Measurements from ENCODE around the gene ACTG2. TPM values are rescaled to one million over a fixed set of nuclear protein-coding genes. Genes with fewer than 3 reads are reported as not detected.
"Not testable (repeated sequence)": the region's sequence is repeated elsewhere in the genome, so short reads cannot be mapped to it uniquely, and the experiment has no call there.

Gene ACTG2
- total RNA-seq (637 TPM), polyA plus RNA-seq (7,901 TPM)

DNA sequence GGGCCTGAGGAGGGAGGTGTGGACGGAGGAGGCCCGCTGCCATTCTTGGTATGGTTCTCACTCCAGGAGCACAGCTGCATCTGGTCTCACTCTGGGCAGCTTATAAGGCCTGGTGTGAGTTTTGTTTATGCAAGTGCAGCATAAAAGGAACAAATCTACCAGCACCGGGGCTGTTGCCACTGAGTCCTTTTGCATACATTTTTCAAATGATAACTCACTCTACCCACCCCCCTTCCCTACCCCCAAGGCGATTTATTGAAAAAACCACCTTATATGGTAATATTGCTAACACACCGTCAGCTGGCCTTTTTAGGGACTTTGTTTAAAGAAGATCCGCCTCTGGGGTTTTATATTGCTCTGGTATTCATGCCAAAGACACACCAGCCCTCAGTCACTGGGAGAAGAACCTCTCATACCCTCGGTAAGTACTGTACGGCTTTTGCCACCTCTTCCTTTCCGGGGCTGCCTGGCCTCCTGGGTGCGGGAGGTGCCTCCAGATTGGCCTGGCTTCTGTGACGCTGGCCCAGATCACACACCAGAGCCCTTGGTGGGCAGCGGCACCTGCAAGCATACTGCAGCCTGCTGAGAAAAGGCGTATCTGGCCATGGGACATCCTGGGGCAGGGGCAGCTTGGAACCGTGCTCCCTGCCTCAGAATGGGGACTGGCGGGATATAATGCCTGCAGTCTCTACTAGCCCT, at the start of gene ACTG2:
ACTG2 (plus strand) TSS at position 378 of the 699 bp plus-strand sequence. CDS start 8,304 bp downstream, outside the sequence.
- H3K27ac ChIP-seq (ENCODE audit: low read depth), result peak within 1 kb of the TSS; percentile 76
- H3K4me1 ChIP-seq (ENCODE audit: insufficient read depth), result no peaks in the 10 kb centered on the region
- DNase-seq (ENCODE audit: extremely low spot score), result no peak

DNA sequence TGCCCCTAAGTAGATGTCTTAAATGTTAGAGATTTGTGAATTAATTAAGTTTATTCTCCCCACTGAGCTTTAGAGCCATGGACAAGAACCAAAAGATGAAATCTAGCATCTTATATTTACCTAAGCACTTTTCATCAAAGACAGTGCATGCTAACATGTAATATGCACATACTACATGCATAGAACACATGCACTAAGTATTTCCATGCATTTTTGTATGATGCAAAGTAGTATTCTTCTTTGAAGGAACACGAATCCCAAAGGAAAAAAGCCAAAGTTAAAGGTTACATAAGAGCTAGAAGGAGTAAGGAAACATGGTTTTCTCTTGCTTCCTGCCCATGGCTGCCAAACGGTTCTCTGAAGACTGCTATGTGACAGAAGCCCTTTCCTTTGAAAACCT, 48.7 kb upstream of the ACTG2 start:
- DNase-seq (ENCODE audit: extremely low spot score), result no peak
- Histone ChIP-seq H3K27ac (ENCODE audit: low read depth) (no peak overlapping the region), H3K36me3 (ENCODE audit: insufficient read depth) (peaks cover 3% of the 10 kb centered on the region), H3K4me3 (ENCODE audit: low read depth, low read length) (no peak overlapping the region), H3K4me1 (ENCODE audit: insufficient read depth) (no peaks in the 10 kb centered on the region)
- WGBS, result 61% methylated on average over 2 of the region's 2 CpGs

More for the DNA sequence above, at the start of gene ACTG2:
- 28% methylated on average over 15 of the region's 15 CpGs for WGBS
- peak within 1 kb of the TSS; percentile 44 for H3K4me3 ChIP-seq (ENCODE audit: low read depth, low read length)
- H3K36me3 ChIP-seq (ENCODE audit: insufficient read depth), result no peaks in the 10 kb centered on the region

DNA sequence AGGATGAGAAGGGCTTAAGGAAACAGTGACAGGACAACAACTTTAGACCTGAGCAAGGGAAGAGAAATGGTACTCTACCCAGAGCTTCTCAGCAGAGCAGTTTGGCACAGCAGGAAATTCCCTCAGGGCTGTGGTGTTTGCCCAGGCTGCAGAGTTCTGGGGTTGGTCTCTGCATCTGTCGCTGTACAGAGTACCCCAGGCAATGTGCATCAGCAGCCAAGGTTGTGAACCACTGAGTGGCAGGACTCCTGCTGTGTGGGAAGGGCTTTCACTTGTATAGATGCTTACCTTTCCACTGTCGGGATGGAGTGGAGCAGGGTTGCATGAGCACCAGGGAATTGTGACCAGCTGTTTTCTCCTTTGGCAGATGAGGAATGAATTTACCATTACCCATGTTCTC, 42.8 kb upstream of the ACTG2 start:
- H3K4me1 ChIP-seq (ENCODE audit: insufficient read depth), result no peaks in the 10 kb centered on the region
- 90% methylated on average over 2 of the region's 2 CpGs for WGBS
- peaks cover 2% of the 10 kb centered on the region for H3K36me3 ChIP-seq (ENCODE audit: insufficient read depth)
- no peak overlapping the region for H3K4me3 ChIP-seq (ENCODE audit: low read depth, low read length)
- H3K27ac ChIP-seq (ENCODE audit: low read depth), result no peak overlapping the region
- DNase-seq (ENCODE audit: extremely low spot score), result no peak

DNA sequence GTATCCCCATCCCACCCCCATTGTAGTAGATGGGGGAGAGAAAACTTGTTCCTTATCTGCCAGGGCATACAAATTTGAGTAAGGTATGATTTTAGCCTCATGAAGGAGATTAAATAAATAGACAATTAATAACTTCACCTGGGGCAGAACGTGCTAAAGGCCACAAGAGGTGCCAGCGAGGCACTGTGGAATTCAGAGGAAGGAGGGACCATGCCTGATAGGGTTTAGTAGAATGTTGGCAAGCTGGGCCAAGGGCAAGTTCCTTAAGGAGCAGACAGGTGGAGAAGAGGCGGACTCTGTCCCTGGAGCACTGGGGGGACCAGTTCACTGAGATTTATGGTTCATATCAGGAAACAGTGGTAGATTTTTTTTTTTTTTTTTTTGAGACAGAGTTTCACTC, 41.5 kb upstream of the ACTG2 start:
- peaks cover under 1% of the 10 kb centered on the region for H3K36me3 ChIP-seq (ENCODE audit: insufficient read depth)
- H3K4me1 ChIP-seq (ENCODE audit: insufficient read depth), result no peaks in the 10 kb centered on the region
- H3K27ac ChIP-seq (ENCODE audit: low read depth), result no peak overlapping the region
- 78% methylated on average over 3 of the region's 3 CpGs for WGBS
- no peak overlapping the region for H3K4me3 ChIP-seq (ENCODE audit: low read depth, low read length)
- DNase-seq (ENCODE audit: extremely low spot score), result no peak

DNA sequence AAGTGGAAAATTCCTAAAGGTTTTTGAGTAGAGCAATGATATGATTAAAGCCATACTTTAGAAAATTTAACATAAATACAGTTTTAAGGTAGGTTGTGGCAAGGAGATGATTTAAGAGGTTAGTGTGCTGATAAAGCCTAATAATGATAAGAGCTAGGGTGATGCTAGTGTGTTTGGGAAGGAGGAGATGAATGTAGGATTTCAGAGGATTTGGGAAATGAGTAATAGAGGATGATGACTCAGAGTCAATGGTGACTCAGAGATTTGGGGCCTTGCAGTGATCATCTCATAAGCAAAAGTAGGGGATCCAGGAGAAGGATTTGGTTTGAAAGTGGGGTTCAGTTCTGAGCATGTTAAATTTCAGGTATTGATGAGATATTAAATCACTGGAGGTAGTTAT, 40.8 kb upstream of the ACTG2 start:
- H3K36me3 ChIP-seq (ENCODE audit: insufficient read depth), result no peaks in the 10 kb centered on the region
- no peak for DNase-seq (ENCODE audit: extremely low spot score)
- no peaks in the 10 kb centered on the region for H3K4me1 ChIP-seq (ENCODE audit: insufficient read depth)
- H3K27ac ChIP-seq (ENCODE audit: low read depth), result no peak overlapping the region
- H3K4me3 ChIP-seq (ENCODE audit: low read depth, low read length), result no peak overlapping the region

DNA sequence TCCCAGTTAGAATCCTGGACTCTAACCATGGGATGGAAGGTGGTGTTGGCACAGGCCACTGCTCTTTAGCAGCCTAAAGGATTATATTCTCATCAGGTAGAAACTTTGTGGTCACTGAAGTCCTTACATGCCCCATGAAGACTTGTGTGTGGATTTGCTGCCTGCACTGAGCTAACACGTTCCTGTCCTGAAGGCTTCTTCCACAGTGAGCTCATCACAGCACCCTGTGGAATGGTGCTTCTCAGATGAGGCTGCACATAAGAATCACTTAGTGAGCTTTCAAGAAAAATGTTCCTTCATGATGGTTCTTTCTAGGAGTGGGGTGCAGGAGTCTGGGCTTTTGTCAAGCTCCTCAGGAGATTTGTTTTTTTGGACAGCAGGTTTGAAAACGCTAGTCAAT, 37.3 kb upstream of the ACTG2 start:
- Histone ChIP-seq H3K27ac (ENCODE audit: low read depth) (no peak overlapping the region), H3K4me1 (ENCODE audit: insufficient read depth) (no peaks in the 10 kb centered on the region), H3K4me3 (ENCODE audit: low read depth, low read length) (no peak overlapping the region), H3K36me3 (ENCODE audit: insufficient read depth) (no peaks in the 10 kb centered on the region)
- no peak for DNase-seq (ENCODE audit: extremely low spot score)
- 86% methylated on average over 2 of the region's 2 CpGs for WGBS

DNA sequence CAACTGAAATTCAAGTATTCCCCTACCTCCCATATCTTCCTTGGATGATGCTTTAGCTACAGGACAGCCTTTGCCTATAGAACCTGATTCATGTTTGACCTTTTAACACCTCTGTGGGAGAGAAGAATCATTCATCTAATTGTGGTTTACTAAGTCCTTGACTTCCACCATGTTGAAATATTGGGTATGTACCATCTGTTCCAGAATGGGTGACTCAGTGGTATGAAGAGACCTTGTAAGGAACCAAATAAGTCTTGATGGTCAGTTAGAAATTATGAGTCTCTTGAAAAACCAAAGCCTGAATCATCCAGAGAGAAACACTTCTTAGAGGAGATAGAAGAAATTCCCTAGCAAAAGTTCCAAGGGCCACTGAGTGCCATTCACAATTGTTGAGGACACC, 36.6 kb upstream of the ACTG2 start:
- Histone ChIP-seq H3K36me3 (ENCODE audit: insufficient read depth) (no peaks in the 10 kb centered on the region), H3K4me3 (ENCODE audit: low read depth, low read length) (no peak overlapping the region), H3K27ac (ENCODE audit: low read depth) (no peak overlapping the region), H3K4me1 (ENCODE audit: insufficient read depth) (no peaks in the 10 kb centered on the region)
- DNase-seq (ENCODE audit: extremely low spot score), result no peak

DNA sequence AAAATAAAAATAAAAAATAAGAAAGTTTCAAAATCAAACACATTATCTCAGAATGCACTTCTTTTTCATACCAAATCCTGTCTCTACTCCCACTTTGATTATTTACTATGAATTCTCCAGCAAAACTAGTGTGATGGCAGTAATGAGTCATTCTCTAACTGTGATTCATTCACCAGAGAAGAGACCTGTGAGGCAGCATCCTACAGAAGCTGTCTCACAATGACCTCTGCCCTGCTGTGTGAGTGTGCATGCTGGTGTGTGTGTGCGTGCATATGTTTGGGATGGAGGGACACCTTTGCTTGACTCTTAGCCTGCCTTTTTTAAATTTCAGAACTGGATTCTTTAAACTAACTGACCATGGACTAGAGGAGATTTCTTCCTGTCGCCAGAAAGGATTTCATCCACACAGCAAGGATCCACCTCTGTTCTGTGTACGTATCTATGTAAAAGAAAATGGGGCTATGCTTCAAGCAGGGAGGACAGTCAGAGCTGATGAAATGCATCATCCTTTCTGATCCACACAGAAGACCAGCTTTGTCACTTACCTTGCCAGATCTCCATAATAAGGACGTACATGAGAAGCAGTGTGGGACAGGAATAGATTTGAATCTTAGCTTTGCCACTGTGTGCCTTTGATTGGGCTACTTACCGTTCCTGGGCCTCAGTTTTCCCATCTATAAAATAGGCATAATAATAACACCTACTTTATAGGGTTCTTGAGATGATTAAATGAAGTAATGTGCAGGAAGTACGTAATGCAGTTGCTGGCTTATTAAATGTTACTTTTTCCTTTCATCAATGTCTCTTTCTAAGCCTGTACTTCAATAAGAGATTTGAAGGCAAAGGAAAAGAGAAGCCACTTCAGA, 32.9 kb upstream of the ACTG2 start:
- WGBS, result 89% methylated on average over 6 of the region's 6 CpGs
- no peak for DNase-seq (ENCODE audit: extremely low spot score)
- Histone ChIP-seq H3K4me3 (ENCODE audit: low read depth, low read length) (no peak overlapping the region), H3K4me1 (ENCODE audit: insufficient read depth) (no peaks in the 10 kb centered on the region), H3K27ac (ENCODE audit: low read depth) (no peak overlapping the region), H3K36me3 (ENCODE audit: insufficient read depth) (no peaks in the 10 kb centered on the region)

DNA sequence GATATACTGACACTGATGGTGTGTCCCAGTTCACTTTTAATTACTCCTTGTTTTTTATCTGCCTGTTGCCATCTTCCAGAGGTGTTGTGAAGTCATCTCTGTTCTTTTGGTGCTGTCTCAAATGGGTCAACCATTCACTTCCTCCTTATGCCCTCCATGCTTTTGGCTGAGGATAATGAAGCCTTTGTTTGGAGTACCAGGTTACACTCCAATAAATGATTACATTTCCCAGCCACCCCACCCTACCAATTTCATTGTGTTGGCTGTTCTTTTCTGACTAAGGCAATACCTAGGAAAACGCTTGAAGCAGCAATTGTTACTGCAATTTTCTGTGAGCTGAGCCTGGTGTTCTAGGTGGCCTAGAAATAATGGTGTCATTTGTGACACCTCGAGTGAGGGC, 29.8 kb upstream of the ACTG2 start:
- no peak for DNase-seq (ENCODE audit: extremely low spot score)
- no peaks in the 10 kb centered on the region for H3K36me3 ChIP-seq (ENCODE audit: insufficient read depth)
- no peak overlapping the region for H3K27ac ChIP-seq (ENCODE audit: low read depth)
- no peaks in the 10 kb centered on the region for H3K4me1 ChIP-seq (ENCODE audit: insufficient read depth)
- 86% methylated on average over 2 of the region's 2 CpGs for WGBS
- H3K4me3 ChIP-seq (ENCODE audit: low read depth, low read length), result no peak overlapping the region

DNA sequence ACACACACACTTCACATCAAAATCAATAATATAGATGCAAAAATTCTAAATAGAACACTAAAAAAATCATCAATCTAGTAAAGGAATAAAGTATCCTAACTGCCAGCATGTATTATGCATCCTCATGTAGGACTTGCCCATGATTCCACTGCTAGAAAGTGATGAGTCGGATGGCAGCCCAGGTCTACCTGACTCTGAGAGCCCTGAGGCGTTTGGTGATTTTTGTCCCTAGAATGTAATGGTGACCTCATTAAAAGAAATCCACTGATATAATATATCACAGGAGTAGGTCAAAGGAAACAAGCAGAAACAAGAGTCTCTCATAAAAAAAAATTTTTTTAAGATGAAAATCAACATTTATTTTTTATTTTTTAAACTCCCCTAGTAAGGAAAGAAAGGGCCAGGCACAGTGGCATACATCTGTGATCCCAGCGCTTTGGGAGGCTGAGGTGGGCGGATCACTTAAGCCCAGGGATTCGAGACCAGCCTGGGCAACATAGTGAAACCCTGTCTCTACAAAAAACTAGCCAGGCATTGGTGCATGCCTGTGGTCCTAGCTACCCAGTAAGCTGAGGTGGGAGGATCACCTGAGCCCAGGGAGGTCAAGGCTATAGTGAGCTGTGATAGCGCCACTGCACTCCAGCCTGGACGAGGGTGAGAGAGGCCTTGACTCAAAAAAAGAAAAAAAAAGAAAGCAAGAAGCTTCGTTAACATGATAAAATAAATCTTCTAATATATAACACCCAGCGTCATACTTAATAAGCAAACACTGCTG, 24.4 kb upstream of the ACTG2 start:
- WGBS, result 90% methylated on average over 9 of the region's 9 CpGs
- Histone ChIP-seq H3K27ac (ENCODE audit: low read depth) (no peak overlapping the region), H3K4me3 (ENCODE audit: low read depth, low read length) (no peak overlapping the region), H3K4me1 (ENCODE audit: insufficient read depth) (no peaks in the 10 kb centered on the region), H3K36me3 (ENCODE audit: insufficient read depth) (no peaks in the 10 kb centered on the region)
- DNase-seq (ENCODE audit: extremely low spot score), result no peak

DNA sequence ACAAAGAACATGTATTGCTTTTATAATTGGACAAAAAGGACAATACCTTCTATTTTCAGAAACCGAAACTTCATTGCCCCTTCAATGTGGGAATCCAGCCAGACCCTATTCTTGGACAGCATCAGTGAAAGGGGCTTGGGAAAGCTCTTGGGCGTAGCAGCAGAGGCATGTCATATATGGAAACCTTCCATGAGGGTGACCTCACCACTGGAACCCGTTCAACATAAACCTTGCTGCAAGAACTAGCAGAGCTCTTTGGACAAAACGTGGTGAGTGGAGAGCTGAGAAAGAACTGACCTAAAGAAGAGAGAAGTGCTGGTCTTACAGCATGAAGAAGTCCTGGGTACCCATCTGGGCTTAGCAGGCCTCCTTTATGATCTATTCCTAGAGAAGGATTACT, 22.7 kb upstream of the ACTG2 start:
- Histone ChIP-seq H3K4me3 (ENCODE audit: low read depth, low read length) (no peak overlapping the region), H3K4me1 (ENCODE audit: insufficient read depth) (no peaks in the 10 kb centered on the region), H3K27ac (ENCODE audit: low read depth) (no peak overlapping the region), H3K36me3 (ENCODE audit: insufficient read depth) (no peaks in the 10 kb centered on the region)
- DNase-seq (ENCODE audit: extremely low spot score), result peak; percentile 71
- 21% methylated on average over 4 of the region's 4 CpGs for WGBS

DNA sequence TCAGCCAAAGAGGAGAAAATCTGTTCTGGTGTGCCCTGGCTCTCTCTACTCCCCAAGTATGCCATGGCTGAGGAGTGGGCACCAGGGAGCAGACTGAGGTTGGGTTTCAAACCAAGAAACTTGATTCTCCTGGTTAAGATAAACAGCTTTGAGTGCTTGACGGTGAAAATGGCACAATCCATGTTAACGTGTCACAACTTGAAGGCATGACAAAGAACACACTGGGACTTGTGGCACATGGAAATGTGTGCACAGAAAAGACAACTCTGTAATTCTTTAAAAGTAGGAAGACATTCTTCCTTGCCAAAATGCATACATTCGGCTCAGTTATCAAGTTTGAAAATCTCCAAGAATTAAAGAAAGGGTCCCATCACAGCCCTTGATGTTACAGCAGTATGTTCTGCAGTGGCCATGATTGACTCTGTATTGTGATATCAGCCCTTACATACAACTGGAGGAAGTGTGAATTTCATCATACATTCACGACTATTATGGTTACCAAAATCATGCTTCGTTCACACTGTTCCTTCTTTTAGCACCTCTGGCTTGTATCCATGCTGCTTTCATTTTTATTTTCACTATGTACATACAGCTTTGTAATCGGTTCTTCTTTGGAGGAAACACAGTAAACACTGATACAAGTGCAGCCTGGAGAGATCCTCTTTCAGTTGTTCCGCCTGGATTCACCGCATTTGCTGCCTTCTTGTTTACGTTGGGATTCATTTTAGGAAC, 15.6 kb upstream of the ACTG2 start:
- 34% methylated on average over 9 of the region's 9 CpGs for WGBS
- no peaks in the 10 kb centered on the region for H3K4me1 ChIP-seq (ENCODE audit: insufficient read depth)
- no peak for DNase-seq (ENCODE audit: extremely low spot score)
- H3K36me3 ChIP-seq (ENCODE audit: insufficient read depth), result no peaks in the 10 kb centered on the region
- no peak overlapping the region for H3K27ac ChIP-seq (ENCODE audit: low read depth)
- no peak overlapping the region for H3K4me3 ChIP-seq (ENCODE audit: low read depth, low read length)

DNA sequence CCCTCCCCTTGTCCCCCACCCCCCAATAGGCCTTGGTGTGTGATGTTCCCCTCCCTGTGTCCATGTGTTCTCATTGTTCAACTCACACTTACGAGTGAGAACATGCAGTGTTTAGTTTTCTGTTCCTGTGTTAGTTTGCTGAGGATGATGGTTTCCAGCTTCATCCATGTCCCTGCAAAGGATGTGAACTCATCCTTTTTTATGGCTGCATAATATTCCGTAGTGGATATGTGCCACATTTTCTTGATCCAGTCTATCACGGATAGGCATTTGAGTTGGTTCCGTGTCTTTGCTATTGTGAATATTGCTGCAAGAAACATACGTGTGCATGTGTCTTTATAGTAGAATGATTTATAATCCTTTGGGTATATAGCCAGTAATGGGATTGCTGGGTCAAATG, 14.8 kb upstream of the ACTG2 start:
- H3K36me3 ChIP-seq (ENCODE audit: insufficient read depth); H3K4me3 ChIP-seq (ENCODE audit: low read depth, low read length); H3K27ac ChIP-seq (ENCODE audit: low read depth); H3K4me1 ChIP-seq (ENCODE audit: insufficient read depth); DNase-seq (ENCODE audit: extremely low spot score): not testable (repeated sequence)
- WGBS, result 88% methylated on average over 5 of the region's 5 CpGs
